ENCODE results near the gene VSIG10L. TPM values are rescaled to one million over a fixed set of nuclear protein-coding genes. Genes with fewer than 3 reads are reported as not detected.
A peak's percentile ranks its signal among the peaks of the same experiment; 100 is the strongest.

VSIG10L gene
- total RNA-seq, 4 donors from 2014 or later = 0.20 to 0.75 (median 0.34) TPM

- in situ Hi-C loops (cut with MboI; ENCODE audit: low sequenced_read_pairs in 4 of 4) (no loop called here), intact Hi-C loops (cut with DNase I; ENCODE audit: low total_unique reads) (no loop called here)
- peaks cover 6 to 7% of the 10 kb centered on the region in 2 donors for H3K4me1 ChIP-seq
- ATAC-seq (no peak), DNase-seq (no peak)
- TF ChIP-seq POLR2A (IDR thresholded peaks at IDR 0.05) (no peak), CTCF (IDR thresholded peaks at IDR 0.05 in 4 of 5, conservative IDR thresholded peaks at IDR 0.05 in 1 of 5) (no peak)
- H3K27ac ChIP-seq = peak overlapping the region in 2 of 4 donors; percentile 7 to 15
- no peaks in the 10 kb centered on the region for H3K9me3 ChIP-seq
- H3K4me3 ChIP-seq = no peak overlapping the region
- no peaks in the 10 kb centered on the region for H3K36me3 ChIP-seq
- H3K27me3 ChIP-seq = no peaks in the 10 kb centered on the region
Observed at GRCh38 chr19:51359294-51359693, 17.4 kb upstream of the VSIG10L start.

DNA sequence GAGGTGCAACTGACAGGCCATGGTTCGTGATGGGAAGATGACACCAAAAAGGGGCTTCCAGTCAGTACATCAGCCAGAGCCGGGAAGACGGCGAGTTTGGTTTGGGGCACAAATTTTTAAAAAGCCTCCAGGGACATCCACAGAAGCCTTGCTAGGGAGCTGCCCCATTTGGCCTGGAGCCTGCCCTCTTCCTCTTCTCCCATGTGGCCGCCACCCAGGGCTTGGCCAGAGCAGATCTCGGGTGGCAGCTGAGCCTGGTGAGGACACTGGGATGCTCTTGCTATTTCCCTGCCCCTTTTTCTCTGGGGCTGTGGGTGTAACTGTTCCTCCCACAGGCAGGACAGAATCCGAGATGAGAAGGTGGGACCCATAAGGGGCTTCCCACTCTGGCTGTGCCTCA lies 16.0 kb upstream of the VSIG10L start:
- no peaks in the 10 kb centered on the region for H3K27me3 ChIP-seq
- peaks cover 0 to 4% of the 10 kb centered on the region in 2 donors for H3K4me1 ChIP-seq
- TF ChIP-seq CTCF (IDR thresholded peaks at IDR 0.05 in 4 of 5, conservative IDR thresholded peaks at IDR 0.05 in 1 of 5) (no peak), POLR2A (IDR thresholded peaks at IDR 0.05) (no peak)
- ATAC-seq = no peak
- in situ Hi-C loops (cut with MboI; ENCODE audit: low sequenced_read_pairs in 4 of 4) = no loop called here
- no peaks in the 10 kb centered on the region for H3K9me3 ChIP-seq
- no peak overlapping the region for H3K4me3 ChIP-seq
- intact Hi-C loops (cut with DNase I; ENCODE audit: low total_unique reads) = no loop called here
- no peaks in the 10 kb centered on the region for H3K36me3 ChIP-seq
- H3K27ac ChIP-seq = no peak overlapping the region
- DNase-seq = no peak

GRCh38 chr19:51356159-51356801 lies 14.3 kb upstream of the VSIG10L start:
- H3K27me3 ChIP-seq = no peaks in the 10 kb centered on the region
- TF ChIP-seq CTCF (IDR thresholded peaks at IDR 0.05 in 4 of 5, conservative IDR thresholded peaks at IDR 0.05 in 1 of 5) = no peak
- TF ChIP-seq POLR2A (IDR thresholded peaks at IDR 0.05) = no peak
- no peaks in the 10 kb centered on the region for H3K4me1 ChIP-seq
- in situ Hi-C loops (cut with MboI; ENCODE audit: low sequenced_read_pairs in 4 of 4) (no loop called here), intact Hi-C loops (cut with DNase I; ENCODE audit: low total_unique reads) (no loop called here)
- no peak for ATAC-seq
- H3K4me3 ChIP-seq = no peak overlapping the region
- no peak overlapping the region for H3K27ac ChIP-seq
- H3K36me3 ChIP-seq = peaks cover 0 to 9% of the 10 kb centered on the region in 2 donors
- DNase-seq = no peak
- no peaks in the 10 kb centered on the region for H3K9me3 ChIP-seq

GRCh38 chr19:51354742-51355148 lies 12.8 kb upstream of the VSIG10L start:
- in situ Hi-C loops (cut with MboI; ENCODE audit: low sequenced_read_pairs in 4 of 4) = no loop called here
- ATAC-seq (no peak), DNase-seq (no peak)
- no peaks in the 10 kb centered on the region for H3K27me3 ChIP-seq
- no peak overlapping the region for H3K27ac ChIP-seq
- H3K9me3 ChIP-seq = no peaks in the 10 kb centered on the region
- intact Hi-C loops (cut with DNase I; ENCODE audit: low total_unique reads) = no loop called here
- H3K36me3 ChIP-seq = peaks cover 0 to 15% of the 10 kb centered on the region in 2 donors
- TF ChIP-seq POLR2A (IDR thresholded peaks at IDR 0.05) (no peak), CTCF (IDR thresholded peaks at IDR 0.05 in 4 of 5, conservative IDR thresholded peaks at IDR 0.05 in 1 of 5) (no peak)
- no peak overlapping the region for H3K4me3 ChIP-seq
- no peaks in the 10 kb centered on the region for H3K4me1 ChIP-seq
